ENCODE results near the gene ABLIM2.
"Not testable (repeated sequence)": the region's sequence is repeated elsewhere in the genome, so short reads cannot be mapped to it uniquely, and the experiment has no call there.

ABLIM2 gene

DNA sequence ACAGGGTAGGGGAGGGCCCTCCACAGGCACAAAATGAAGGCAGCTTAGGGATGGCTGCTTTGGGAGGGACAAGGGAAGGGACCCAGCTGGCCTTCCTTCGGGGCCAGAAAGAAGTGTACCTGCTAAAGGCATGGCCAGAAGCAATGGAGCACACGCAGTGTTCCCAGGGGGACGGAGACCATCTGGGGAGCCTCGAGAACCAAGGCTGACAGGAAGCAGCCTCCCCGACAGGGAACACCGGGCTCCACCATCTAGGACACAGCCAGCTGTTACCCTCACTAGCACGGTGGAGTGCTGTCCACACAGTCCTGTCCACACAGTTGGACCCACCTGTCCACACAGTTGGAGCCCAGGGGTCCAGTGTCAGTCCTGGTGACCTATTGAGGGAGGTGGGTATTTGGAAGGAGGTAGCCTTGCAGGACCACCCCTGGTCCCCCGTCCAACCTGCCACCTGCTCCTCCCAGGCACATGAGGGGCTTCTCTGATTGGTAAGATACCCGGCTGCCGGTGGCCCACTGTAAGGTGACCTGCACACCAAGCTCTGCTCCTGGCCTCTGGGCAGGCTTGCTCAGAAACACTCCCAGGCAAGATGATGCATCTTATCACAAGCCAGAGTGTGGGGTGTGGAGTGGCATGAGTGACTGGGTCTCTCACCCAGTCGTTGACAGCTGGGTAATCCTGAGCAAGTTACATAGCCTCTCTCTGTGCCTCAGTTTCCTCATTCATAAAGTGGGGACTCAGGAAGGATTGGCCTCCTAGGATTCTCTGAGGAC lies 198.4 kb downstream of the ABLIM2 start:
- DNase-seq (ENCODE audit: low spot score): no peak

DNA sequence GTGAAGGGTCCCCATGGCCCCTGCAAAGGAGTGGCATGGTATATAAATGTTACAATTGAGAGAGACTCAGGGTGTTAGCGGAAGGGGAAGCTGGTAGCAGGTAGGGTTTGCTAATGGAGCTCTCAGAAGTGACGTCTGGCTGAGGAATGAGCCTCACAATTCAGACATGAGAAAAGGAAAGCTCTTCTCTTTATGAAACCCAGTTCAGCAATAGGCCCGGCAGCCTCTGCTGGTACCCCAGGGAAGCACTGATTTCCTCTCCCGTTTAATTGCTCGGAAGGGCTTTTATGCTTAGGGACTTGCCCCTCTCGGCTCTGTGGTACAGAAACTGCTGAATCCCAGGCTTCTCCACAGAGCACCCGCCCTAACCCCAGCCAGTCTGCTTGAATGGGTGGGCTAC lies 199.5 kb downstream of the ABLIM2 start:
- DNase-seq (ENCODE audit: low spot score): no peak

DNA sequence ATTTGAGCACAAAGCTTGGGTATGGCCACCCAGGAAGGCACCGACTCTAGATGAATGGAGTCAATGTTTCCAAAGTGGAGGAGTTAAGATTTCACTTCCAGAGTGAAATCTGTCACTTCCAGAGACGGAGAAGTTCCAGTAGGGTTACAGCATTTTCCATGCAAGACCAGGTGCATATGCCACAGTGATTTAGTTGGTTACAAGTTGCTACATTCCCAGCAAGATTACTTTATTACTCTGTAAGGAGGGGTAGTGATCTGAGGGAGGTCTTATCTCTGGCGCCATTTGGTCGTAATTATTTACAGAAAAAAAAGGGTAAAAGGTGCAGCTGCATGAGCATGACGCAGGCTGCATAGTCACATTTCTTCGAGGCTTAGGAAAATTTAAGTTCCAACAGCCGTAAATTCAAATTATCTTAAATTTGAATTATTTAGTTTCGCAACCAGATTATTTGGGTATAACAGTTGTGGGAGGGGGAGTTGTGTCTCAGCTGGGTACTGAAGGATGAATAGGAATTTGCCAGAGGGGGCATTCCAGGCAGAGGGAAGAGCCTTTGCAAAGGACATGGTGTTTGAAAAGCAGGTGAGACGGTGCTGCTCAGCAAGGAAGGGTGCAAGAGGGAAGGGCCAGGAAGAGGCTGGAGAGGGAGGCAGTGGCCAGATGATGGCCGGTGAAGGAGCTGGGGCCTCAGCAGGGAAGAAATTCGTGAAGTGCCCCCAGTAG lies 201.5 kb downstream of the ABLIM2 start:
- no peak for DNase-seq (ENCODE audit: low spot score)

DNA sequence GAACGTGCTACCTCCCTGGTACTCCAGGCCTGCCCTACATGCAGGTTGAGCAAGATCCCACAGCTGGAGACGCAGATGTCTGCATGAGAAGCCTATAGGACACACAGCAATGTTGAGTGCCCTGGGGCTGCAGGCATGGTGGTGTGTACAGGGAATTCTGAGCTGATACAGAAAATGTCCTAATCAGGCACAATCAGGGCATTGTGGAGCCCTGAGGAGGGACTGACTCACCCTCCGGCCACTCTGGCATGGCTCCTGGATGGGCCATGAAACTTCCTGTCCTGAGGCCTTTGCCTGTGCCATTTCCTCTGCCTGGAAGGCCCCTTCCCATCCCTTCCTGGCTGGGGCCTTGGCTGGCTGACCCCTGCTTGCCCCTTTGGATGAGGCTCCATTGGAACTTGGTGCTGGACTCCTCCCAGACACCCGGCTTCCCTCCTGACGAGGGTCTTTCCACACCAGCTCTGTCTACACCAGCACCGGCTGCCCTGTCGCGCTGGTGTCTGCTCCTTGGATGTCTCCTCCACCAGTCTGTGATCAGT lies 202.3 kb downstream of the ABLIM2 start:
- no peak for DNase-seq (ENCODE audit: low spot score)

DNA sequence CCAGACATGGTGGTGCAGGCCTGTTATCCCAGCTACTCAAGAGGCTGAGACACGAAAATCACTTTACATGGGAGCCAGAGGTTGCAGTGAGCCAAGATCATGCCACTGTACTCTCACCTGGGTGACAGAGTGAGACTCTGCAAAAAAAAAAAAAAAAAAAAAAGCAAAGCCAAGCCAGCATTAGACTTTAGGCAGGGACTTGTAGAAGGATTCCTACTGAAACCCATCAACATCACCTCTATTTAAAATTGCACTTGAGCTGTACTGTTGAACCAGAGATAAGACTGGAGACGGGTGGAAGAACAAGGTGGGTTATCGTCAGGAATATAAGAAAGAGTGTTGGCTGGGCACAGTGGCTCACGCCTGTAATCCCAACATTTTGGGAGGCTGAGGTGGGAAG lies 203.2 kb downstream of the ABLIM2 start:
- DNase-seq (ENCODE audit: low spot score): no peak

DNA sequence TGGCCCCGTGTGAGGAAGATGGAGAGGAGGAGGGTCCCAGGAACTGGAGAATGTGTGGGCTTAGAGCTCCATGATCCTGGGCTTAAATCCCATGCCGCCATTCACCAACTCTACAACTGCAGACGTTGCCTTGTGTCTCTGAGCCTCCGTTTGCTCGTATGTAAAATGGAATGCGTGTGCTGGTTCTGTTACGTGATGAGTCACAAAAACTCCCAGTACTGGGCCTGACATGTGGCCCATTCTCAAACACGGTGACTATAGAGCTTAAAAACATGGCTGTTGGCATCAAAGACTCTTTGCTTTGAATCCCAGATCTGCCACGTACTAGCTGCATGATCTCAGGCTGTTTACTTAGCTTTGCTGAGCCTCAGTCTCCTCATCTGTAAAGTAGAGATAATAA lies 206.0 kb downstream of the ABLIM2 start:
- DNase-seq (ENCODE audit: low spot score): no peak

DNA sequence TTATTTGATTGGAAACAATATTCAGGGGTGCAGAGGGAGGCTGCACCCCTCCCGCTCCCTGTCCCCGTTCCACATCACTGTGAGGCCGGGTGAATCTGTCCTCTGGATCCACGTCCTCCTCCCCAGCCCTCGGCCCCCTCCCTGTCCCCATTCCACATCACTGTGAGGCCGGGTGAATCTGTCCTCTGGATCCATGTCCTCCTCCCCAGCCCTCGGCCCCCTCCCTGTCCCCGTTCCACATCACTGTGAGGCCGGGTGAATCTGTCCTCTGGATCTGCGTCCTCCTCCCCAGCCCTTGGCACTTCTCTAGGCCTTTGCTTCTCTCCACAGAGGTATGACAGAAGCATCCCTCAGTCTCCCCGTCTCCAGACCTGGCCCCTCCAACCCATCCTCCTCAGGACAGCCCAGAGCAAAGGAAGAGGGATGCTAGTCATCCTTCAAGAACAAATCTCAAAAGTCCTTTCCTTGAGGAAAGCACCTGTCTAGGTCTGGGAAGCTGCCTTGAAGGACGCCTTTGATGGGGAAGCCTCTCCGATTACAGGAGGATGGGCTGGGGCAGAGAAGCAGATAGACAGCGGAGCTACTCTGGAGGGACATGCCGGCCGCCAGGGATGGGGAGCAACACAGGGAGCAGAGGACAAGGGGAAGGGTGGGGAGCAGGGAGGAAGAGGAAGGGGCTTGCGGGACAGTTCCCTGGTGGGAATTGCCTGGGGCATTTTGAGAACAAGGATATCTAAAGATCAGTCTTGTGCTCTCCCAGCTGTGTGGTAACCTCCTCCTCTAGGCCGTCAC lies 208.1 kb downstream of the ABLIM2 start:
- DNase-seq (ENCODE audit: low spot score): no peak

DNA sequence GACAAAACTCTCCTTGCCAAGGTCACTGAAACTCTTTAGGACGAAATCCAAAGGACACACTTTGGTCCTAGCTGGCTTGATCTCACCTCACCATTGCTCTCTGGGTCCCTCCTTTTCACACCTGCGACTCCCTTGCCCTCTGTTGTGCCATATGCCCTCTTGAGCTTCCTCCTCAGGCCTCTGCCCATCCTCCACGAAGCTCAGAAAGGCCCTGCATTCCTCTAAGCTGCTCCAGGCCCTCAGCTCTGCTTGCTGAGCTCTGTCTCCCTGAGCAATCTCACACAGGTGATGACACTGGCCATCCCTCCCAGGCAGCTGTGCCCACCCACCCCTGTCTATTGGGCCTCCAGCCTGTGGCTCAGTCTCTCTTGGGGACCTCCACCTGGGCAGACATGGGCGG lies 208.9 kb downstream of the ABLIM2 start:
- DNase-seq (ENCODE audit: low spot score): no peak

DNA sequence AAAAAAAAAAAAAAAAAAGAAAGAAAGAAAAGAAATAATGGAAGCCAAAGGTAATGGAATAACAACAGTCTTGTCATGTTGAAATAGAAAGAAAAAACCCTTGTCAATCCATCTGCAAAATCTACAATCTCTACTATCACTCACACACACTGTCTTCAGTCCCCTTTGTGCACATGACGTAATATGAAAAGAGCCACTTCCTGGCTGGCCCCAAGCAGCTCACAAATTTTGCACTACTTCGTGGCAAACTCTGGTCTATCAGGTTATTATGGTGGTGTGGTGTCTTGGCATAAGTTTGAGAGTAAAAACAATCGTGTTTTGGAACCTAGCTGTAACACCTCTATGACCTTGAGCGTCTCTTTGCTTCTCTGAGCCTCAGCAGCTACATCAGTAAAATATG lies 210.7 kb downstream of the ABLIM2 start:
- no peak for DNase-seq (ENCODE audit: low spot score)

DNA sequence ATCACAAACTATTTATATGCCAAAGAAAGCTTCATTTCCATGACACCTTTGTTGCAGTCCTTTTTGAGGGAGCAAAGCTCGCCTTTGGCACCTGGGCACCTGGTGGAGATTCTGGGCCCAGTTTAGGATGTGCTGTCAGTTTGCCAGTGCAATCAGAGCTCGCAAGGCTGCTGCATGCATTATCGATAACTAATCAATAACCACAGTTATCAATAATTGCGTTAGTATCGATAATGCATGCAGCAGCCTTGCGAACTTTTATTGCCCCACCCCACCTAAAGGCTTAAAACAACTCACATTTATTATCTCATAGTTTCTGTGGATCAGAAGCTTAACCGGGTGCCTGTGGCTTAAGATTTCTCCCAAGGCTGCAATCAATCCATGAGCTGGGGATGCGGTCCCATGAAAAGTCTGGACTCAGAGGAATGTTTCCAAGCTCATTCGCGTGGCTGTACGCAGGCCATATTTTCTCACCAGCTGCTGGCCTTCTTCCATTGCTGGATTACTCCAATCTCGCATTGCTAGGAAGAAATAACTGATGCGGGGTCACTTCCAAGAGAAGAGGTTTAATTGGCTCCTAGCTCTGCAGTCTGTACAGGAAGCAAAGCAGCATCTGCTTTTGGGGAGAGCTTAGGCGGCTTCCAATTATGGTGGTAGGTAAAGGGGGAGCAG lies 212.8 kb downstream of the ABLIM2 start:
- no peak for DNase-seq (ENCODE audit: low spot score)

DNA sequence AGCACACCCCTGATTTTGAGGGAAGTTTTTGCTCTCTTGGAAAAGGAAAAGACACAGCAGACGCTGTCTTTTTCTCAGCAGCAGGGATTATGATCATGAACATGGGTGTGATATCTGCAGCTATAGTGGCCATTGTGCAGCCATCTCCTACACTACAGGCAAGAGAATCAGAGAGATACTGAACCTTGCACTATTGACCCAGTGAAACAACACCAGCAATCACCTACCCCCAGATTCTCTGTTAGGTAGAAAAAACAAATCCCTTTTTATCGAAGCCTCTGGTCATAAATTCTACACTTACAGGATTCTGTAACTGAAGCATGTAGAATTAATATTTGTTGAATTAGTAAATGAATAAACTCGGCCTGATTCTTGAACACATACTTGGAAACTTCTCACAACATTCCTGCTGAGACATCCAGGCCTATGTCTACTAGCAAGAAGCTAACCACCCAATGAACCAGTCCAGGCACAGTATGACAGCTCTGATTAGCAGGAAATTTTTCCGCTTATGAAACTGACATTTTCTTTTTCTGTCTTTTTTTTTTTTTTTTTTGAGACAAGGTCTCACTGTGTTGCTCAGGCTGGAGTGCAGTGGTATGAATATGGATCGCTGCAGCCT lies 213.9 kb downstream of the ABLIM2 start:
- DNase-seq (ENCODE audit: low spot score): peak; percentile 58

DNA sequence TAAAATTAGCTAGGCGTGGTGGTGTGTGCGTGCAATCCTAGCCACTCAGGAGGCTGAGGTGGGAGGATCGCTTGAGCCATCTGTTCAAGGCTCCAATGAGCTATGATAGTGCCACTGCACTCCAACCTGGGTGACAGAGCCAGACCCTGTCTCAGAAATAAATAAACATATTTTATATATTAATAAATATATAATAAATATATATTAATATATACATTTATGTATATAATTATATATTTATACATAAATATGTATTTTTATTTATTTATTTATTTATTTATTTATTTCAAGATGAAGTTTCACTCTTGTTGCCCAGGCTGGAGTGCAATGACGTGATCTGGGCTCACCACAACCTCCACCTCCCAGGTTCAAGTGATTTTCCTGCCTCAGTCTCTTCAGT lies 214.9 kb downstream of the ABLIM2 start:
- not testable (repeated sequence) for DNase-seq (ENCODE audit: low spot score)

DNA sequence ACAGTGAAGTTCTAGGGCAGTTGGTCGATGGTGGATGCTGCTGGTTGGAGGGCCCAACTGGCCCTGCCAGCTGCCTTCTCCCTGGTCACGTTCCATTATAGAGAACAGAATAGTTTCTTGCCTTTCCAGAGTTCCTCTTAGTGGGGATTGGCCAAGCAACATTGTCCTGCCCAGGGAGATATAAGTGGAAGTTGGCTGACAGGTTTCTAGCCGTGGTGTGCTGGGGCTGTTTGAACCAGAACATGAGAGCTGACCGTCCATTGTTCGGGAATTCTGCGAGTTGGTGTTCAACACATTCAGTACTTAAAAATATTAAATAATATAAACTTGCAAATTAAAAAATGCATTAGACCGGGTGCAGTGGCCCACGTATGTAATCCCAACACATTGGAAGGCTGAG lies 215.4 kb downstream of the ABLIM2 start:
- DNase-seq (ENCODE audit: low spot score): no peak

DNA sequence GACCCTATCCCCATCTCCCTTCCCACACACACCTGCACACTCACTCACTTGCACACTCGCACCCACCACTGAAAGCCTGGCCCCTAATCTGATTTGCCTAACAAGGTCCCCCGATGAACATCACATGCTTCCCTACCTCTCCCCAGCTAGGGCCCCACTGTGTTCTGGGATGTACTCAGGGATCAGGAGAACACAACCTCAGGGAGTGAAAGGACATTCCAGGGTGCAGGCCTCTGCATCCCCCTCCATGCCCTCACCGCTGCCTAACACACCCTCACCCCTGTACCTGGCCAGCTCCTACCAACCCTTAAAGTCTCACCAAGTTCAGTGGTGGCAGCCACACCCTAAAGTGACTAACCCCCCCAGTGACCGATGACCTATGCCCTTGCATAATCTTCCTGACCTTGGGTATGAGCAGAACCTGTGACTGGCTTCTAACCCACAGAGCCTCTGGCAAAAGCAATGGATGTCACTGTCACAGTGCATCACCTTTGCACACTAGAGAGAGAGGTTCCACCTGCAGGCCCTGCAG lies 216.6 kb downstream of the ABLIM2 start:
- DNase-seq (ENCODE audit: low spot score): no peak

DNA sequence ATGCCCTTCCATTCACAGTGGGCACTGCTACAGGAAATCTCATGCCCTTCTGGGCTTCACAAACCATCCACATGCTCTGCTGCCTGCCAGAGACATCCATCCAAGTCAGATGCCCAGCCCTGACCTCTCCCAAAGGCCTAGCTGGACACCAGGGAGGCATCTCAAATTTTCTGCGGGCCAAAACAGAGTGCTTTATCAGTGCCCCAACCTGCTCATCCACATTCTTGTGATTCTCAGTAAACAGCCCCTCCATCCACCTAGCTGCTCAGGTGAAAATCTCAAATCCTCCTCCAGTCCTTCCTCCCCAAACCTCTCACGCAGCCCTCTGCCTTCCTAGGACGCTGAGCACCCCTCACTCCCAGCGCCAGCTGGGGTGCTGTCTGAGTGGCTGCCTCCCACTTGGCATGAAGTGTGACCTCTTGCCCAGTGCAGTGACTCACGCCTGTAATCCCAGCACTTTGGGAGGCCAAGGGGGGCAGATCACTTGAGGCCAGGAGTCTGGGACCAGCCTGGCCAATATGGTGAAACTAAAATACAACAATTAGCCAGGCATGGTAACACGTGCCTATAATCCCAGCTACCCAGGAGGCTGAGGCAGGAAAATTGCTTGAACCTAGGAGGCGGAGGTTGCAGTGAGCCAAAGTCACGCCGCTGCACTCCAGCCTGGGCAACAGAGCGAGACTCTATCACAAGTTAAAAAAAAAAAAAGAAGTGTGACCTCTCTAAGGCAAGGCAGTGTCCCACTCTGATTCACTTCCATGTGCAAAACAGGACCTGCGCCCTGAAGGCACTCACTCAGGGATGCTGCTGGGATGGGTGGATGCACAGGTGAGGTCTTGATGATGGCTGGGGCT lies 217.3 kb downstream of the ABLIM2 start:
- no peak for DNase-seq (ENCODE audit: low spot score)

DNA sequence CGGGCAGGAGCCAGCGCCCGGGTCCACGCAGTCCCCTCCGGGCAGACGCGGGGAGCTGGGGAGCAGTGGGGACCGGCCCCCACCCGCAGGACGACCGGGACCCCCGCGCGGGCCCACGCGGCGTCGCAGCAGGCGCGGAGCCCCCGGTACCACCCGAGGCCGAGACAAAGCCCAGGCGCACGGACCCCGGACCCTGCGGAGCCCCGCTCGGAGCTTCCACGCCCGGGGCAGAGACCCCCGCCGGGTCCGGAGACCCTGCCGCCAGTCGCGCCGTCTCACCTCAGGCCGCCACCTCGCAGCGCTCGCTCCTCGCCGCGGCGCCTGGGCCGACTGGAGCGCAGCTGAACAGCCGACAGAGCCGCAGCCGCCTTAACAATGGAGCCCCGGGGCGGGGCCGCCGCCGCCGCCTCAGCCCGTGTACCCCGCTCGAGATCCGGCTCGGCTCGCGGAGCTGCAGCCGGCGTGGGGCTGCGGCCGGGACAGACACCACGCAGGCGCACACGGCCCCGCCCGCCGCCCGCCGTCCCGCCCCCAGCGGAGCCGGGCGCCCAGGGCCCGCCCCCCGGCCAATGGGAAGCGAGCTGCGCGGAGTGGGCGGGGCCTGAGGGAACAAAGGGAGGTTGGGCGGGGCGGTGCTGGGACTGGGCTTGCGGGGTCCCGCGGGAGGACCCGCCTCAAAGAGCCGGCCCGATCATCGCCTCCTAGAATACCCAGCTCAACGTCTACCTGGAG lies 219.1 kb downstream of the ABLIM2 start, which contains the start of gene AFAP1:
Gene AFAP1, minus strand, starts transcription at position 485 of the 732 bp plus-strand sequence. CDS start 67,783 bp downstream, outside the sequence.
- DNase-seq (ENCODE audit: low spot score): peak; percentile 95

DNA sequence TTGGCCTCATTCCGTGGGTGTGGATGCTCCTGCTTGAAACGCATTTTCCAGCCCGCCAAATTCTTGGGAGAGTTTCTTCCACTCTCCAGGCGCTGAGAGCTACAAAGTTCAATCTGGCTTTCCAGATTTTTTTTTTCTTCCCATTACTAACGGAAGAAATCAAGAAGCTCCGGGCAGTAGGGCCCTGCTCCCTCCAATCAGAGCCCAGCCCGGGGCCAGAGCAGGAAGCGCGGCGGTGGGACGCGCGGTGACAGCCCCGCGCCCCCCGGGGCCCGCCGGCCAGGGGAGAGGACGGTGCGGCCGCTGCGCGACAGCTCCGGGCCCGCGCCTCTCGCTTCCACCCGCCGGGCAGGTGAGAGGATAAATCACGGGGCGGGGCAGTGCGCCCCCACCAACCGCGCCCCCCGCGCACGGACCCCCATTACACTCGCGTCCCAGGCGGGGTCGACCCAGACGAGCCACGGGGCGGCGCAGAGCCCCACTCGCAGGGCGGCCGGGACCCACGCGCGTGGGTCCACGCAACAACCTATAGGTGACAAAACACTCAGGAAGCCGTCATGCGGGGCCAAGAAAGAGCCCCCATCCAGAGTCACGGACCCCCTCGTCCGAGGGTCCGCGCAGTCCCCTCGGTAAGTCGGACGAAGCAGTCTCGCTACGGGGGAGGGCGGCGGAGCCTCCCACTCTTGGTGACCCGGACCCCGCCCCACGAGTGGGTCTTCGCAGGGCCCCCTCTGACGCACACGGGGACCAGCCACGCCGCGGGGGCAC lies 219.8 kb downstream of the ABLIM2 start:
- no peak for DNase-seq (ENCODE audit: low spot score)

DNA sequence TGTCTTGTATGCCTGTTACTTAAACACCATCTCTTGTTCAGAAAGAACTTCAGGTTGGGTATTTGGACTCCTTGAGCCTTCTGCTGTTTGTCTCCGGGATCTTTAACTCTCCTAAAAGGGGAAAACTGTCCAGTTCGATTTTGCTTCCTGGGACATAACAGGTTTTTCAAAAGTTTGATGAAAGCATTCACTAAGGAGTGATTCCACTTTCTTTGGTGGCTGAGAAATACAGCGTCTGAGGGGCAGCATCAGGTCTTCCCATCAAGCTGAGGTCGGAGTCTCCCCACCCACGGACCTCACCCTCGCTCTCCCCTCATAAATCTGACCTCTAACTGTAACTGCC lies 220.4 kb downstream of the ABLIM2 start:
- no peak for DNase-seq (ENCODE audit: low spot score)

DNA sequence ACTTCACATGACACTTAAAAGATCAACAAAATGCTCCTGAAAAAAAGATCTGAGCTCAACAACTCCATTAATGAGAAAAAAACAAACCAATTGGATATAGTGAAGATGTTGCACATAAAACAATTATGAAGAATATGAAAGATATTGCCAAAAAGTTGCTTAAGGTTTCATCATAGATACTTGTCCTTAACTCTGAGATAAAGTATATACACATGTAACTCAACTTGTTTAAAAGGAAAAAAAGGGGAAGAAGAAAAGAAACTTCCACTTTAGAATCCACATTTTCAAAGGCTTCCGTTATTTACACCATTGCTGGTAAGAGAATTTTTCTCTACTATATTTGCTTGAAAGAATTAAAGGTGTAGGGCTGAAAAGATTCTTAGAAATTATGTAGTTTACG lies 221.6 kb downstream of the ABLIM2 start:
- no peak for DNase-seq (ENCODE audit: low spot score)
